Stimulated activated CD8-positive, alpha-beta memory T cell treated with anti-CD3 and anti-CD28 coated beads, Interleukin-12 subunit alpha, Interleukin-12 subunit beta, amount 100 ng/mL, for 24 hours (primary cell): ENCODE data around the gene PHLDB3.
"Not testable (repeated sequence)": the region's sequence is repeated elsewhere in the genome, so short reads cannot be mapped to it uniquely, and the experiment has no call there.

ENCODE experiments used
- DNase-seq: peaks from one replicate; pipeline ENCODE4 v3.0.0-alpha.2; 2020; ENCODE audit errors: extremely low read depth

PHLDB3 gene

GRCh38 chr19:43444531-43445287, 59.8 kb downstream of the PHLDB3 start:
- no peak for DNase-seq

DNA sequence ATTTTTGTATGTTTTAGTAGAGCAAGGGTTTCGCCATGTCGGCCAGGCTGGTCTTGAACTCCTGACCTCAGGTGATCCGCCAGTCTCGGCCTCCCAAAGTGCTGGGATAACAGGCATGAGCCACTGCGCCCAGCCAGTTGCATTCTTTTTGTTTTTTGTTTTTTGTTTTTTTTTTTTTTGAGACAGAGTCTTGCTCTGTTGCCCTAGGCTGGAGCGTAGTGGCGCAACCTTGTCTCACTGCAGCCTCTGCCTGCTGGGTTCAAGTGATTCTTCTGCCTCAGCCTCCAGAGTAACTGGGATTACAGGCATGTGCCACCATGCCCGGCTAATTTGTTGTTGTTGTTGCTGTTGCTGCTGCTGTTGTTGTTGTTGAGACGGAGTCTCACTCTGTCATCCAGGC, 60.5 kb downstream of the PHLDB3 start:
- DNase-seq: not testable (repeated sequence)

DNA sequence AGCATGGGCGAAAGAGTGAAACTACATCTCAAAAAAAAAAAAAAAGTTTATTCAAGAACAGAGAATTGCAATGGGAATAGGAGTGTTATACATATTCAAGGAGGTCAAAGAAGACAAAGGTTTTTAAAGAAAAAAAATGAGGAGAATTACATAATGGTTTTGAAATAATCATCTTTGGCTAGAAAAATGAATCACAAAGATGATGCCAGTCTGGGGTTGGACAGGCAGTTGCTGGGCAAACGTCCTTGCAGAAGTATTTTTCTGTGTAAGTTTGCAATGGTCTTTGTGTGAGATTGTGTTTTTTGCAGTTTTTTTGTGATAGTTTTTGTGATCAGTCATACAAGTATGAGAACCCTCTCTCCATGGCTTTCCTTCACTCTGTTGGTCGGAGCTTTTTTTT, 62.8 kb downstream of the PHLDB3 start:
- no peak for DNase-seq

GRCh38 chr19:43439709-43440063, 64.9 kb downstream of the PHLDB3 start:
- DNase-seq: no peak

DNA sequence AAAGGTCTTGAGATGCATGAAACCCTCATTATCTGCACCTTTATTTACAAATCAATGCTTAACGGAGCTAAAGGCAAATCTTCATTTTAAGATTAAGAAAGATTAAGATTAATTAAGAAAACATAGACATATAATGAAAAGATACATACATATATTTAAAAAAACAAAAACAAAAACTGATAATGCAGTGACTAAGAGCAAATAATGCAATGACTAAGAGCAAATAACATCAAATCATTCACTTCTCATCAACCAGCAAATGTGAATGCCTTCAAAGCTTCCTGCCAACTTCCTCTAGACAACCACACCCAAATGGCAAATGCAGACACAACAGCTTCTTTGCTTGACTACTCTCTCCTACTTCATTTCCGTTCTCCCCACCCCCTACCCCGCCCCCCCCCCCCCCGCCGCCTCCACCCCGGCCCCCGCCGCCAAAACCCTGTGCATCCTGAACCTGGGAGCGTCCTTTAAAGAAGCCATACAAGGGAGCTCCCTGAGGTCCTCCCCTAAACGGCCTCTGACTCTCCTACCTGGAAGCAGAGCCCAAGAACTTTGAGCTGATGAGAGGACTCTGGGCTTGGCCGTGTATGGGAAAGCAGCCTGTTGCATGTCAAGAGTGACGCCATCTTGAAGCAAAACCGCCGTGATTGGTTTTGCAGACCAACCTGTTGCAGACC, 65.4 kb downstream of the PHLDB3 start:
- DNase-seq: no peak

- no peak for DNase-seq
These were observed 66.1 kb downstream of the PHLDB3 start for GRCh38 chr19:43438291-43439031.

GRCh38 chr19:43437712-43438111, 66.8 kb downstream of the PHLDB3 start:
- DNase-seq: no peak

DNA sequence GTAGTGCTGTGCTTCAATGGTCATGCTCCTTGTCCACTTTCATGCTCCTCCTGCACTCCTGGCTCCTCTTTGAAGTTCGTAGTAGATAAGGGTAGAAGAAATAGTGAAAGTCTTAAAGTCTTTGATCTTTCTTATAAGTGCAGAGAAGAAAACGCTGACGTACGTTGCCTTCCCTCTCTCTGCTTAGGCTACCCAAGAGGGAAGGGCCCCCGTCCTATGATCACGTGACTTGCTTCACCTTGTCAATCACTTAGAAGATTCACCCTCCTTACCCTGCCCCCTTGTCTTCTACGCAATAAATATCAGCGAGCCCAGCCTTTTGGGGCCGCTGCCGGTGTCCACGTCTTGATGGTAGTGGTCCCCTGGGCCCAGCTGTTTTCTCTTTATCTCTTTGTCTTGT, 67.3 kb downstream of the PHLDB3 start:
- not testable (repeated sequence) for DNase-seq

- DNase-seq: no peak
These were observed 68.8 kb downstream of the PHLDB3 start for GRCh38 chr19:43435775-43436174.

DNA sequence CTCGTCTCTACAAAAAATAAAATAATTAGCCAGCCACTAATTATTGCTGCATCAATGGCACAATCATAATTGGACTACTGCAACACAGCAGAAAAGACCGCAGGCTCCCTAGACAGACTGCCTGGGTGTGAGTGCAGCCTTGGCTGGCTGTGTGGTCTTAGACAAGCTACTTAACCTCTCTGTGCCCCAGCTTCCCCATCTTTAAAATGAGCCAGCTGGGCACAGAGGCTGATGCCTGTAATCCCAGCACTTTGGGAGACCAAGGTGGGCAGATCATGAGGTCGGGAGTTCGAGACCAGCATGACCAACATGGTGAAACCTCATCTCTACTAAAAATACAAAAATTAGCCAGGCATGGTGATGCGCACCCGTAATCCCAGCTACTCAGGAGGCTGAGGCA, 70.9 kb downstream of the PHLDB3 start:
- DNase-seq: no peak

DNA sequence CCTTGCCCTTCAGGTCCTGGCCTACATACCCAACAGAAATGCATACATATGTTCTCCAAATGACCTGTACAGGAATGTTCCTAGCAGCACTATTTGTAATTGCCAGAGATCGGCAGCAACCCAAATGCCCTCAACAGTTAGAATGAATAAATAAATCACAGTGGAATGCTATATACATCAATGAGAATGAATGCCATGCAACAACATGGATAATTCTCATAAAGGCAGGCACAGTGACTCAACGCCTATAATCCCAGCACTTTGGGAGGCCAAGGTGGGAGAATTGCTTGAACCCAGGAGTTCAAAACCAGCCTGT, 71.2 kb downstream of the PHLDB3 start:
- no peak for DNase-seq

GRCh38 chr19:43430976-43431375, 73.6 kb downstream of the PHLDB3 start:
- DNase-seq: no peak

DNA sequence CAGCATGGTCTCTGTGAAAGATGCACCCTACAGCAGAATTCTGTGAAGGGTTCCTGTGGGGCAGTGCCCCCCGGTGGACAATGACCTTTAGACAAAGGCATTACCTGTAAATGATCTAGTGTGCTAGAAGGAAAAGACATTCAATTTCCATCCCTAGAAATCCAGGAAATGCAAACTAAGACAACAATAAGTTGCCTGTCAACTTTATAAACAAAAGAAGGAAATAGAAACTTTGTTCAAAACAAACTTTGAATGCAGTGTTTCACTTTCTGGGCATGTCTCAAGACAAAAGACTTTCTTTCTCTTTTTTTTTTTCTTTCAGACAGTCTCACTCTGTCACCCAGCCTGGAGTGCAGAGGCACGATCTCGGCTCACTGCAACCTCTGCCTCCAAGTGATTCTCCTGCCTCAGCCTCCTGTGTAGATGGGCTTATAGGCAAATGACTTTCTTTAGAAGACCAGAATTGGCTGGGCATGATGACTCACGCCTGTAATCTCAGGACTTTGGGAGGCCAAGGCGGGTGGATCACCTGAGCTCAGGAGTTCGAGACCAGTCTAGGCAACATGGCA, 74.3 kb downstream of the PHLDB3 start:
- DNase-seq: no peak

DNA sequence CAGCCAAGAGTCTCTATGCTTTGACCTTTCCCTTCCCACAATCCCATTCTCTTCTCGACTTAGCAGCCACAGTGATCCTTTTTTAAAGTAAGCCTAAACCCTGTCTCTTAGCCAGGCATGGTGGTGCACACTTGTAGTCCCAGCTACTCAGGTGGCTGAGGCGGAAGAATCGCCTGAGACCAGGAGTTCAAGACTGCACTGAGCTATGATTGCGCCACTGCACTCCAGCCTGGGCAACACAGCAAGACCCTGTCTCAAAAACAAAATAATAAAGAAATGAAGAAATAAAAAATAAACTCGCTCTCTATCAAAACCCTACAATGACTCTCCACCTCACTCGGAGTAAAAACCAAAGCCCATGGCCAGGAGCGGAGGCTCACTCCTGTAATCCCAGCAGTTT, 75.2 kb downstream of the PHLDB3 start:
- no peak for DNase-seq

GRCh38 chr19:43425567-43426392, 78.8 kb downstream of the PHLDB3 start:
- no peak for DNase-seq
